ENCODE results near the gene CAMKMT. TPM values are rescaled to one million over a fixed set of nuclear protein-coding genes. Genes with fewer than 3 reads are reported as not detected.

CAMKMT gene
- total RNA-seq, 4 donors from 2014 or later = 9.8 to 33.0 (median 18.7) TPM

GRCh38 chr2:44778671-44779476 is 417.1 kb downstream of the CAMKMT start:
- DNase-seq = peak in 2 of 3 donors; percentile 67 to 72
- Histone ChIP-seq H3K36me3 (no peaks in the 10 kb centered on the region), H3K4me1 (no peaks in the 10 kb centered on the region), H3K27me3 (no peaks in the 10 kb centered on the region), H3K4me3 (peak overlapping the region in 1 of 4 donors; percentile 18), H3K9me3 (no peaks in the 10 kb centered on the region), H3K27ac (peak overlapping the region in 1 of 4 donors; percentile 63)
- TF ChIP-seq CTCF (IDR thresholded peaks at IDR 0.05) (no peak), POLR2A (IDR thresholded peaks at IDR 0.05) (no peak)

GRCh38 chr2:44779793-44780192 is 418.0 kb downstream of the CAMKMT start:
- no peaks in the 10 kb centered on the region for H3K9me3 ChIP-seq
- no peak for DNase-seq
- no peak overlapping the region for H3K27ac ChIP-seq
- no peaks in the 10 kb centered on the region for H3K36me3 ChIP-seq
- H3K27me3 ChIP-seq = no peaks in the 10 kb centered on the region
- no peaks in the 10 kb centered on the region for H3K4me1 ChIP-seq
- no peak overlapping the region for H3K4me3 ChIP-seq
- TF ChIP-seq CTCF (IDR thresholded peaks at IDR 0.05) (no peak), POLR2A (IDR thresholded peaks at IDR 0.05) (no peak)

- Histone ChIP-seq H3K4me3 (no peak overlapping the region), H3K27me3 (no peaks in the 10 kb centered on the region), H3K36me3 (no peaks in the 10 kb centered on the region), H3K9me3 (no peaks in the 10 kb centered on the region), H3K4me1 (no peaks in the 10 kb centered on the region), H3K27ac (no peak overlapping the region)
- no peak for DNase-seq
- no peak for TF ChIP-seq POLR2A (IDR thresholded peaks at IDR 0.05)
- TF ChIP-seq CTCF (IDR thresholded peaks at IDR 0.05) = no peak
Measured at GRCh38 chr2:44780406-44780805, 418.7 kb downstream of the CAMKMT start.

- no peaks in the 10 kb centered on the region for H3K27me3 ChIP-seq
- DNase-seq = no peak
- no peaks in the 10 kb centered on the region for H3K36me3 ChIP-seq
- no peak overlapping the region for H3K4me3 ChIP-seq
- no peaks in the 10 kb centered on the region for H3K4me1 ChIP-seq
- no peaks in the 10 kb centered on the region for H3K9me3 ChIP-seq
- H3K27ac ChIP-seq = no peak overlapping the region
- TF ChIP-seq CTCF (IDR thresholded peaks at IDR 0.05) (no peak), POLR2A (IDR thresholded peaks at IDR 0.05) (no peak)
Measured at GRCh38 chr2:44785433-44785832, 423.7 kb downstream of the CAMKMT start.

- Histone ChIP-seq H3K4me3 (no peak overlapping the region), H3K4me1 (no peaks in the 10 kb centered on the region), H3K36me3 (no peaks in the 10 kb centered on the region), H3K9me3 (no peaks in the 10 kb centered on the region), H3K27ac (no peak overlapping the region), H3K27me3 (no peaks in the 10 kb centered on the region)
- no peak for DNase-seq
- TF ChIP-seq CTCF (IDR thresholded peaks at IDR 0.05) = no peak
- no peak for TF ChIP-seq POLR2A (IDR thresholded peaks at IDR 0.05)
Measured at GRCh38 chr2:44786045-44786816, 424.5 kb downstream of the CAMKMT start.

Measured in Peyer's patch (tissue), 4 donors.